NT2/D1 (cell line): ENCODE data around the gene IRF1.
"Not testable (repeated sequence)": the region's sequence is repeated elsewhere in the genome, so short reads cannot be mapped to it uniquely, and the experiment has no call there.

Source experiments
- DNase-seq: peaks from one replicate; pipeline ENCODE4 v3.0.0-alpha.2; 2011; ENCODE audit warnings: low read depth, low spot score
- H3K27me3 ChIP-seq: 2 replicates; pipeline ENCODE4 v1.6.0; 2011; ENCODE audit warnings: mild to moderate bottlenecking; ENCODE audit not compliant: insufficient read length, insufficient read depth
- H3K36me3 ChIP-seq: 2 replicates; pipeline ENCODE4 v1.6.1; 2011; ENCODE audit warnings: mild to moderate bottlenecking, low read length, mixed read lengths; ENCODE audit not compliant: insufficient read depth, insufficient read length
- H3K4me1 ChIP-seq: 2 replicates; pipeline ENCODE4 v1.5.1; 2011; ENCODE audit not compliant: insufficient read depth, insufficient read length
- H3K4me3 ChIP-seq: 2 replicates; pipeline ENCODE4 v1.5.1; 2011; ENCODE audit warnings: low read depth; ENCODE audit not compliant: insufficient read length
- H3K9ac ChIP-seq: 2 replicates; pipeline ENCODE4 v1.6.0; 2011; ENCODE audit warnings: low read depth; ENCODE audit not compliant: insufficient read length
- H3K9me3 ChIP-seq: 2 replicates; pipeline ENCODE4 v1.5.1; 2011; ENCODE audit warnings: mild to moderate bottlenecking, low read length; ENCODE audit not compliant: insufficient read depth
- SUZ12 ChIP-seq: IDR thresholded peaks from 2 replicates; pipeline ENCODE4 v1.6.1; 2011; ENCODE audit not compliant: insufficient read length, insufficient read depth; ENCODE audit errors: extremely low read depth
- YY1 ChIP-seq: IDR thresholded peaks from 2 replicates; pipeline ENCODE4 v1.6.1; 2011; ENCODE audit not compliant: insufficient read length, insufficient read depth
- ZNF274 ChIP-seq: IDR thresholded peaks from 2 replicates; pipeline ENCODE4 v1.6.1; 2011; ENCODE audit warnings: mild to moderate bottlenecking, low read depth, low read length

Gene IRF1

GRCh38 chr5:132487841-132488555 is 2.6 kb downstream of the IRF1 start:
- no peak overlapping the region for H3K9ac ChIP-seq
- no peak for DNase-seq
- H3K4me1 ChIP-seq, result peaks cover 10% of the 10 kb centered on the region
- H3K27me3 ChIP-seq, result peaks cover 18% of the 10 kb centered on the region
- TF ChIP-seq SUZ12 (no peak), ZNF274 (no peak), YY1 (no peak)
- no peak overlapping the region for H3K4me3 ChIP-seq
- H3K36me3 ChIP-seq, result peaks cover 56% of the 10 kb centered on the region
- H3K9me3 ChIP-seq, result no peaks in the 10 kb centered on the region

- Histone ChIP-seq H3K27me3 (peaks cover 9% of the 10 kb centered on the region), H3K4me3 (no peak overlapping the region), H3K4me1 (peaks cover 10% of the 10 kb centered on the region), H3K9ac (no peak overlapping the region), H3K9me3 (no peaks in the 10 kb centered on the region), H3K36me3 (peaks cover 56% of the 10 kb centered on the region)
- TF ChIP-seq SUZ12, result no peak
- TF ChIP-seq ZNF274, result no peak
- TF ChIP-seq YY1, result no peak
- DNase-seq, result no peak
Measured at GRCh38 chr5:132487095-132487428, 3.5 kb downstream of the IRF1 start.

- H3K9me3 ChIP-seq, result no peaks in the 10 kb centered on the region
- DNase-seq, result no peak
- H3K9ac ChIP-seq, result no peak overlapping the region
- peaks cover 7% of the 10 kb centered on the region for H3K4me1 ChIP-seq
- TF ChIP-seq YY1 (no peak), SUZ12 (no peak), ZNF274 (no peak)
- peaks cover 56% of the 10 kb centered on the region for H3K36me3 ChIP-seq
- no peak overlapping the region for H3K4me3 ChIP-seq
- peaks cover 8% of the 10 kb centered on the region for H3K27me3 ChIP-seq
Measured at GRCh38 chr5:132486318-132487094, 4.1 kb downstream of the IRF1 start.

- H3K9me3 ChIP-seq, result no peaks in the 10 kb centered on the region
- peaks cover 56% of the 10 kb centered on the region for H3K36me3 ChIP-seq
- H3K4me3 ChIP-seq, result no peak overlapping the region
- TF ChIP-seq YY1 (no peak), SUZ12 (no peak), ZNF274 (no peak)
- H3K27me3 ChIP-seq, result peaks cover 8% of the 10 kb centered on the region
- peaks cover 5% of the 10 kb centered on the region for H3K4me1 ChIP-seq
- no peak for DNase-seq
- H3K9ac ChIP-seq, result no peak overlapping the region
Measured at GRCh38 chr5:132485641-132486317, 4.8 kb downstream of the IRF1 start.

GRCh38 chr5:132484876-132485640 is 5.5 kb downstream of the IRF1 start:
- peaks cover 56% of the 10 kb centered on the region for H3K36me3 ChIP-seq
- H3K9ac ChIP-seq, DNase-seq, H3K27me3 ChIP-seq, H3K4me3 ChIP-seq, H3K4me1 ChIP-seq, H3K9me3 ChIP-seq: not testable (repeated sequence)

- peaks cover 3% of the 10 kb centered on the region for H3K4me1 ChIP-seq
- no peak overlapping the region for H3K9ac ChIP-seq
- H3K36me3 ChIP-seq, result peaks cover 56% of the 10 kb centered on the region
- H3K9me3 ChIP-seq, result no peaks in the 10 kb centered on the region
- no peak for TF ChIP-seq YY1
- no peak for TF ChIP-seq ZNF274
- TF ChIP-seq SUZ12, result no peak
- no peak for DNase-seq
- H3K4me3 ChIP-seq, result no peak overlapping the region
- H3K27me3 ChIP-seq, result peaks cover under 1% of the 10 kb centered on the region
Measured at GRCh38 chr5:132484391-132484725, 6.2 kb downstream of the IRF1 start.
